Lower leg skin (tissue), 4 donors: ENCODE results near the gene ZSCAN12. TPM values are rescaled to one million over a fixed set of nuclear protein-coding genes. Genes with fewer than 3 reads are reported as not detected.

Source experiments
- DNase-seq, 2 donors: peaks; one replicate each; pipeline ENCODE4 v3.0.0-alpha.2; 2019; ENCODE audit warnings: low spot score in 2 of 2
- H3K4me3 ChIP-seq: fragments of 200-600 bp; sonication (generic); 2 replicates; pipeline ENCODE4 v1.5.1; 2017; ENCODE audit warnings: mild to moderate bottlenecking, low read depth; ENCODE audit not compliant: poor library complexity, severe bottlenecking
- CTCF ChIP-seq, 3 donors: fragments of 450-650 bp; IDR thresholded peaks; one replicate each; pipeline ENCODE4 v1.5.1; 2016; ENCODE audit warnings: antibody characterized with exemption in 3 of 3, mild to moderate bottlenecking in 3 of 3, moderate library complexity in 2 of 3
- POLR2A ChIP-seq, 2 donors: fragments of 450-650 bp; IDR thresholded peaks; one replicate each; pipeline ENCODE4 v1.6.1; 2016 to 2017; ENCODE audit warnings: antibody characterized with exemption in 2 of 2, mild to moderate bottlenecking in 1 of 2, moderate library complexity in 1 of 2
- WGBS, 2 donors: methylation state at CpG; one replicate each; pipeline ENCODE4 v1.1.5; 2018; 5-methylcytosine and 5-hydroxymethylcytosine counted together
- intact Hi-C: fragments of 100-400 bp; cut with DNase I; formaldehyde crosslinking; loops from one replicate; pipeline ENCODE4 v1.15.0; 2023; ENCODE audit warnings: low total_unique reads
- total RNA-seq, 4 donors: library from RNA; depleted of rRNA; stranded (reverse); fragments of >200 nt; gene quantifications; one replicate each; pipeline ENCODE4 v1.1.0, GENCODE V29; 2016

The ZSCAN12 gene
- total RNA-seq, 4 donors from 2014 or later: 2.7 to 5.5 (median 4.0) TPM

- peak; percentile 77 to 94 for DNase-seq
- WGBS, 2 donors: 23 to 26% methylated on average over 30 to 31 of the region's 31 CpGs
- peak overlapping the region; percentile 8 for H3K4me3 ChIP-seq
- intact Hi-C loops: no loop called here
- TF ChIP-seq POLR2A (IDR thresholded peaks at IDR 0.05) (no peak), CTCF (IDR thresholded peaks at IDR 0.05) (peak in 1 of 3 donors; percentile 22)
Observed at GRCh38 chr6:28383235-28384142, 16.1 kb downstream of the ZSCAN12 start.

GRCh38 chr6:28380381-28380780 is 19.2 kb downstream of the ZSCAN12 start:
- H3K4me3 ChIP-seq: no peak overlapping the region
- intact Hi-C loops: no loop called here
- 88 to 89% methylated on average over 2 of the region's 2 CpGs for WGBS, 2 donors
- TF ChIP-seq CTCF (IDR thresholded peaks at IDR 0.05) (no peak), POLR2A (IDR thresholded peaks at IDR 0.05) (no peak)
- DNase-seq: no peak

- TF ChIP-seq CTCF (IDR thresholded peaks at IDR 0.05): no peak
- no peak for TF ChIP-seq POLR2A (IDR thresholded peaks at IDR 0.05)
- intact Hi-C loops: no loop called here
- no peak for DNase-seq
- no peak overlapping the region for H3K4me3 ChIP-seq
Observed at GRCh38 chr6:28378644-28379043, 20.9 kb downstream of the ZSCAN12 start.

GRCh38 chr6:28377879-28378278 is 21.7 kb downstream of the ZSCAN12 start:
- DNase-seq: no peak
- 94 to 96% methylated on average over 1 of the region's 1 CpG for WGBS, 2 donors
- intact Hi-C loops: no loop called here
- no peak for TF ChIP-seq CTCF (IDR thresholded peaks at IDR 0.05)
- H3K4me3 ChIP-seq: no peak overlapping the region

- H3K4me3 ChIP-seq: no peak overlapping the region
- no peak for DNase-seq
- intact Hi-C loops: no loop called here
- 92 to 94% methylated on average over 1 of the region's 1 CpG for WGBS, 2 donors
- TF ChIP-seq CTCF (IDR thresholded peaks at IDR 0.05) (no peak), POLR2A (IDR thresholded peaks at IDR 0.05) (no peak)
Observed at GRCh38 chr6:28373925-28374324, 25.6 kb downstream of the ZSCAN12 start.
